CD14-positive monocyte (primary cell): ENCODE data around the gene ARSI. TPM values are rescaled to one million over a fixed set of nuclear protein-coding genes. Genes with fewer than 3 reads are reported as not detected.

Experiments used
- DNase-seq, 3 donors: peaks; one replicate each; pipeline ENCODE4 v3.0.0-alpha.2; 2011 to 2022
- H2AFZ ChIP-seq: 2 replicates; pipeline ENCODE4 v1.6.0; 2012; ENCODE audit warnings: mild to moderate bottlenecking, low read depth, low read length, inconsistent platforms; ENCODE audit not compliant: insufficient read depth, poor library complexity, severe bottlenecking
- H3K27ac ChIP-seq, 2 donors: 1 replicate in 1 of 2; 2 replicates in 1 of 2; pipeline ENCODE4 v1.5.1; 2012 to 2013; ENCODE audit warnings: low read length in 2 of 2, control low read depth in 1 of 2, inconsistent platforms in 1 of 2, low read depth in 1 of 2, mild to moderate bottlenecking in 1 of 2
- H3K27me3 ChIP-seq, 2 donors: one replicate each; pipeline versions ENCODE4 v1.6.0 to v1.6.1; 2011 to 2013; ENCODE audit warnings: low read length in 2 of 2; ENCODE audit not compliant: control insufficient read depth in 2 of 2, insufficient read depth in 2 of 2
- H3K36me3 ChIP-seq, 2 donors: replicated peaks in 1 of 2; 1 replicate in 1 of 2; 2 replicates in 1 of 2; pipeline versions ENCODE4 v1.5.1 to v1.6.1; 2012 to 2013; ENCODE audit warnings: low read length in 2 of 2, control low read depth in 1 of 2, inconsistent platforms in 1 of 2, mild to moderate bottlenecking in 1 of 2; ENCODE audit not compliant: insufficient read depth in 2 of 2, control insufficient read depth in 1 of 2
- H3K4me1 ChIP-seq, 2 donors: 1 replicate in 1 of 2; 2 replicates in 1 of 2; pipeline versions ENCODE4 v1.5.1 to v1.6.1; 2012 to 2013; ENCODE audit warnings: low read length in 2 of 2, control low read depth in 1 of 2, inconsistent platforms in 1 of 2, mild to moderate bottlenecking in 1 of 2, moderate library complexity in 1 of 2; ENCODE audit not compliant: insufficient read depth in 2 of 2, control insufficient read depth in 1 of 2
- H3K4me2 ChIP-seq: replicated peaks from 2 replicates; pipeline ENCODE3; 2012; ENCODE audit warnings: low read length, moderate library complexity, mild to moderate bottlenecking; ENCODE audit not compliant: poor library complexity, severe bottlenecking; ENCODE audit errors: extremely low read depth
- H3K4me3 ChIP-seq, 3 experiments: fragments of 200-600 bp in 1 of 3; sonication (generic) in 1 of 3; replicated peaks in 1 of 3; 1 replicate in 2 of 3; 2 replicates in 1 of 3; pipeline ENCODE4 v1.5.1; 2011 to 2013; ENCODE audit warnings: low read length in 3 of 3, mild to moderate bottlenecking in 3 of 3, control low read depth in 2 of 3, low read depth in 2 of 3, inconsistent platforms in 1 of 3, moderate library complexity in 1 of 3
- H3K79me2 ChIP-seq: 2 replicates; pipeline ENCODE4 v1.6.0; 2012; ENCODE audit warnings: mild to moderate bottlenecking, control low read depth, inconsistent platforms, low read length, moderate library complexity; ENCODE audit not compliant: insufficient read depth
- H3K9ac ChIP-seq: 2 replicates; pipeline ENCODE4 v1.6.0; 2017; ENCODE audit warnings: low read length, mild to moderate bottlenecking; ENCODE audit not compliant: insufficient read depth, poor library complexity, severe bottlenecking
- H3K9me3 ChIP-seq, 2 donors: replicated peaks in 1 of 2; 1 replicate in 1 of 2; 2 replicates in 1 of 2; pipeline versions ENCODE4 v1.5.1 to v1.6.1; 2012 to 2013; ENCODE audit warnings: low read length in 2 of 2, control low read depth in 1 of 2; ENCODE audit not compliant: control insufficient read depth in 1 of 2, insufficient read depth in 1 of 2
- H4K20me1 ChIP-seq: 2 replicates; pipeline ENCODE4 v1.6.0; 2012; ENCODE audit warnings: mild to moderate bottlenecking, low read length, control low read depth, moderate library complexity; ENCODE audit not compliant: insufficient read depth
- H3K27ac Mint-ChIP-seq, 7 donors: one replicate each; pipeline ENCODE4 v1.8.0; 2020; ENCODE audit warnings: mild to moderate bottlenecking in 7 of 7, mixed read lengths in 7 of 7, moderate library complexity in 6 of 7, inconsistent platforms in 2 of 7
- H3K27me3 Mint-ChIP-seq, 3 donors: one replicate each; pipeline ENCODE4 v1.8.0; 2021 to 2022; ENCODE audit warnings: low read depth in 3 of 3, mild to moderate bottlenecking in 3 of 3, mixed read lengths in 3 of 3, moderate library complexity in 3 of 3, inconsistent platforms in 1 of 3
- H3K36me3 Mint-ChIP-seq, 2 donors: one replicate each; pipeline ENCODE4 v1.8.0; 2020; ENCODE audit warnings: mixed read lengths in 2 of 2, inconsistent platforms in 1 of 2, mild to moderate bottlenecking in 1 of 2
- H3K4me1 Mint-ChIP-seq: one replicate; pipeline ENCODE4 v1.8.0; 2020; ENCODE audit warnings: mild to moderate bottlenecking, mixed read lengths
- H3K4me3 Mint-ChIP-seq, 2 donors: one replicate each; pipeline ENCODE4 v1.8.0; 2020; ENCODE audit warnings: mild to moderate bottlenecking in 2 of 2, mixed read lengths in 2 of 2, moderate library complexity in 1 of 2
- H3K9me3 Mint-ChIP-seq, 7 donors: one replicate each; pipeline ENCODE4 v1.8.0; 2020 to 2022; ENCODE audit warnings: mixed read lengths in 7 of 7, mild to moderate bottlenecking in 6 of 7, moderate library complexity in 6 of 7, inconsistent platforms in 2 of 7
- WGBS: methylation state at CpG from one replicate; pipeline ENCODE4 v1.1.5; 2013; ENCODE audit warnings: missing lambda C conversion rate; ENCODE audit not compliant: insufficient coverage; 5-methylcytosine and 5-hydroxymethylcytosine counted together
- intact Hi-C, 2 donors: fragments of 100-400 bp; cut with micrococcal nuclease; formaldehyde crosslinking; loops; one replicate each; pipeline versions ENCODE4 v1.15.0 to v1.15.1; 2023
- polyA plus RNA-seq, 3 donors: library from polyadenylated mRNA; depleted of rRNA in 1 of 3; unstranded in 2 of 3; stranded (reverse) in 1 of 3; fragments of 300-500 nt in 2 of 3; fragments of >200 nt in 1 of 3; fragmentation: Illumina TruSeq in 2 of 3; gene quantifications; 1 replicate in 2 of 3; 2 replicates in 1 of 3; pipeline ENCODE4 v1.2.3, GENCODE V29; 2012 to 2021
- TF ChIP-seq, protein P1 (sequence below): fragments of 200-600 bp; IDR thresholded peaks from one replicate; pipeline ENCODE4 v1.8.0; 2022; ENCODE audit warnings: antibody characterized with exemption, mild to moderate bottlenecking

ARSI gene
- polyA plus RNA-seq, 3 donors: not detected

DNA sequence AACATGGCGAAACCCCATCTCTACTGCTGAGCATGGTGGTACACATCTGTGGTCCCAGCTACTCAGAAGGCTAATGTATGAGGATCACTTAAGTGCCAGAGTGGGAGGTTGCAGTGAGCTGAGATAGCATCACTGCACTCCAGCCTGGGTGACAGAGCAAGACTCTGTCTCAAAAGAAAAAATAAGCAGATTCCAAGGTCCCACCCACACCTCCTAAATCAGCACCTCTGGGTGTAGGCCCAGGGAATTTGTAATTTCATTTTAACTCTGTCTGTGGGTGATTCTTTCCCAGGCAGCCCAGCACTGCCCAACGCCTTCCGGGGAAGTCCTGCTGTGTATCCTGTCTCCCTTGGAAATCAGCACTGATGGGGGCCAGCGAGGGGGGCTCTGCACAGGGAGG is 25.7 kb downstream of the ARSI start:
- Mint-ChIP-seq H3K4me3 (no peak overlapping the region), H3K36me3 (no peaks in the 10 kb centered on the region), H3K27me3 (peaks cover 5 to 6% (median 5%) of the 10 kb centered on the region in 3 donors), H3K4me1 (peaks cover 2% of the 10 kb centered on the region), H3K27ac (no peak overlapping the region), H3K9me3 (peaks cover 0 to 2% (median 0%) of the 10 kb centered on the region in 7 donors)
- Histone ChIP-seq H3K4me2 (no peak overlapping the region), H4K20me1 (no peaks in the 10 kb centered on the region), H3K4me1 (no peaks in the 10 kb centered on the region), H3K9ac (no peak overlapping the region), H3K36me3 (no peaks in the 10 kb centered on the region), H3K9me3 (no peaks in the 10 kb centered on the region), H2AFZ (no peak overlapping the region), H3K79me2 (no peaks in the 10 kb centered on the region), H3K27ac (no peak overlapping the region), H3K4me3 (no peak overlapping the region), H3K27me3 (no peaks in the 10 kb centered on the region)
- TF ChIP-seq, protein P1, sequence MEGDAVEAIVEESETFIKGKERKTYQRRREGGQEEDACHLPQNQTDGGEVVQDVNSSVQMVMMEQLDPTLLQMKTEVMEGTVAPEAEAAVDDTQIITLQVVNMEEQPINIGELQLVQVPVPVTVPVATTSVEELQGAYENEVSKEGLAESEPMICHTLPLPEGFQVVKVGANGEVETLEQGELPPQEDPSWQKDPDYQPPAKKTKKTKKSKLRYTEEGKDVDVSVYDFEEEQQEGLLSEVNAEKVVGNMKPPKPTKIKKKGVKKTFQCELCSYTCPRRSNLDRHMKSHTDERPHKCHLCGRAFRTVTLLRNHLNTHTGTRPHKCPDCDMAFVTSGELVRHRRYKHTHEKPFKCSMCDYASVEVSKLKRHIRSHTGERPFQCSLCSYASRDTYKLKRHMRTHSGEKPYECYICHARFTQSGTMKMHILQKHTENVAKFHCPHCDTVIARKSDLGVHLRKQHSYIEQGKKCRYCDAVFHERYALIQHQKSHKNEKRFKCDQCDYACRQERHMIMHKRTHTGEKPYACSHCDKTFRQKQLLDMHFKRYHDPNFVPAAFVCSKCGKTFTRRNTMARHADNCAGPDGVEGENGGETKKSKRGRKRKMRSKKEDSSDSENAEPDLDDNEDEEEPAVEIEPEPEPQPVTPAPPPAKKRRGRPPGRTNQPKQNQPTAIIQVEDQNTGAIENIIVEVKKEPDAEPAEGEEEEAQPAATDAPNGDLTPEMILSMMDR: no peak
- intact Hi-C loops: no loop called here
- no peak for DNase-seq
- 98% methylated on average over 4 of the region's 4 CpGs for WGBS

DNA sequence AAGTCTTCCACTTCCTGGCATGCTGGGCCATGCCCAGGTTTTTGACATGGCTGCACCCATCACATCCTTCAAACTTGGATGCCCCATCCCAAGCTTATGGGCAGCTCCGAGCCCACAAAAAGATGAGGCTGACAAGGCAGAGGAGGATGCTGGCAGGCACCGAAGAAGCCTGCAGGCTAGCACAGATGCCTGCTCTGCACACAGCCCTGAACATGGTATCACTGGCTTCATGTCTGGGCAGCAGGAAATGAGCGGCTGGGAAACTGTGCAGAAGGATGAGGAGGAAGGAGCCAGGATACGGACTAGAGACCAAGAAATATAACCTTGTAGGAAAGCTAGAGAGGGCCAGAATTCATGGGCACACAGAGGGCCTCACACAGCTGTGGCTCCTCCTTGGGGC is 27.9 kb downstream of the ARSI start:
- H4K20me1 ChIP-seq: no peaks in the 10 kb centered on the region
- Mint-ChIP-seq H3K9me3 (peaks cover 0 to 2% (median 0%) of the 10 kb centered on the region in 7 donors), H3K4me3 (no peak overlapping the region), H3K36me3 (no peaks in the 10 kb centered on the region), H3K4me1 (peaks cover 2% of the 10 kb centered on the region), H3K27ac (no peak overlapping the region), H3K27me3 (peaks cover 2 to 3% (median 3%) of the 10 kb centered on the region in 3 donors)
- no peaks in the 10 kb centered on the region for H3K9me3 ChIP-seq
- H3K79me2 ChIP-seq: no peaks in the 10 kb centered on the region
- no peak overlapping the region for H3K4me2 ChIP-seq
- WGBS: 91% methylated on average over 4 of the region's 4 CpGs
- no peaks in the 10 kb centered on the region for H3K27me3 ChIP-seq
- TF ChIP-seq, protein P1: no peak
- no peaks in the 10 kb centered on the region for H3K4me1 ChIP-seq
- intact Hi-C loops: no loop called here
- no peak overlapping the region for H3K27ac ChIP-seq
- no peak overlapping the region for H3K4me3 ChIP-seq
- H3K36me3 ChIP-seq: no peaks in the 10 kb centered on the region
- DNase-seq: no peak
- no peak overlapping the region for H2AFZ ChIP-seq
- H3K9ac ChIP-seq: no peak overlapping the region
